ENCODE data around the gene PERM1.

Gene PERM1

DNA sequence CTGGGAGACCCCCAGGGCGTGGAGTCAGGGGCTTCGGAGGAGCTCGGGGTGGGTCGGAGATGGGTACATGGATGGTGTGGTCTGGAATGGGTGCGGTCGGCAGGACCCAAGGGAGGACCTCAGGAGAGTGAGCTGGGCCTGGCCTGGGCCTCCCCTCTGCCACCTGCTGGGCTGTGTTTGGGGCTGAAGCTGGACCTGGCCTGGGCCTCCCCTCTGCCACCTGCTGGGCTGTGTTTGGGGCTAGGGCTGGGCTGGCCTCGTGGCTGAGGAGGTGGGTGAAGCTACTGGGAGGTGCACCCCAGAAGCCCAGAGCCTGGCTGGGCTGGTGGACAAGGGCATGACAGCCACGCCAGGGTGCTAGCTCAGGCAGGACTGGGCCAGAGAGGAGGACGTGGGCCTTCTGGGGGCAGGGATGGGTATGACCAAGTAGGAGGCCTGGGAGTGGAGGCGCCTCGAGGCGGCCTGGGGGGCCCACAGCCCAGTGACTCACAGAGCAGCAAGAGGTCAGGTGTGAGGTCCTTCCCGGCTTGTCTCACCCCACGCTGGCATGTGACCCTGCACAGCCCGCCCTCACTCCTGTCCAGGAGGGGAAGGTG, 43.7 kb downstream of the PERM1 start:
- TF ChIP-seq, protein P1, sequence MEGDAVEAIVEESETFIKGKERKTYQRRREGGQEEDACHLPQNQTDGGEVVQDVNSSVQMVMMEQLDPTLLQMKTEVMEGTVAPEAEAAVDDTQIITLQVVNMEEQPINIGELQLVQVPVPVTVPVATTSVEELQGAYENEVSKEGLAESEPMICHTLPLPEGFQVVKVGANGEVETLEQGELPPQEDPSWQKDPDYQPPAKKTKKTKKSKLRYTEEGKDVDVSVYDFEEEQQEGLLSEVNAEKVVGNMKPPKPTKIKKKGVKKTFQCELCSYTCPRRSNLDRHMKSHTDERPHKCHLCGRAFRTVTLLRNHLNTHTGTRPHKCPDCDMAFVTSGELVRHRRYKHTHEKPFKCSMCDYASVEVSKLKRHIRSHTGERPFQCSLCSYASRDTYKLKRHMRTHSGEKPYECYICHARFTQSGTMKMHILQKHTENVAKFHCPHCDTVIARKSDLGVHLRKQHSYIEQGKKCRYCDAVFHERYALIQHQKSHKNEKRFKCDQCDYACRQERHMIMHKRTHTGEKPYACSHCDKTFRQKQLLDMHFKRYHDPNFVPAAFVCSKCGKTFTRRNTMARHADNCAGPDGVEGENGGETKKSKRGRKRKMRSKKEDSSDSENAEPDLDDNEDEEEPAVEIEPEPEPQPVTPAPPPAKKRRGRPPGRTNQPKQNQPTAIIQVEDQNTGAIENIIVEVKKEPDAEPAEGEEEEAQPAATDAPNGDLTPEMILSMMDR (IDR thresholded peaks at IDR 0.05; ENCODE audit: insufficient read depth, missing control alignments): peak; percentile 34
- FAIRE-seq: no peak
- DNase-seq (ENCODE audit: insufficient read length, low spot score): no peak

DNA sequence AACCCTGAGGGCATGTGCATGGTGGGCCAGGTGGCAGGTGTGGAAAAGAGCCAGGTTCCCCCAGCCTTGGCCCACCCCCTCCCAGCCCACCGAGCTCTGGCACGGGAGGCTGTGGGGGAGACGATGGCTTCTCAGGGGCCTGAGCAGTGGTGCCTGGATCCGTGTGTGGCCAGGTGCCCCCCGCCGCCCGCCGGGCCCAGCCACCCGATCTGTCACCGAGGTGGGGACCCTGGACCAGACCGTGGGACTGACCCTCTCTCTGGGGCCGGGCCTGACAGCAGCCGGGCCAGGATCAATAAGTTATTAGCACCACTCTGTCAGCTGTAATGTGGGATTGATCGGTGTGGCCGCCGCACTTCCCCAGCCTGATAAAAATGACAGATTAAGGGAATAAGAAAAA, 44.4 kb downstream of the PERM1 start:
- DNase-seq (ENCODE audit: insufficient read length, low spot score): no peak
- TF ChIP-seq, protein P1 (IDR thresholded peaks at IDR 0.05; ENCODE audit: insufficient read depth, missing control alignments): no peak
- no peak for FAIRE-seq

DNA sequence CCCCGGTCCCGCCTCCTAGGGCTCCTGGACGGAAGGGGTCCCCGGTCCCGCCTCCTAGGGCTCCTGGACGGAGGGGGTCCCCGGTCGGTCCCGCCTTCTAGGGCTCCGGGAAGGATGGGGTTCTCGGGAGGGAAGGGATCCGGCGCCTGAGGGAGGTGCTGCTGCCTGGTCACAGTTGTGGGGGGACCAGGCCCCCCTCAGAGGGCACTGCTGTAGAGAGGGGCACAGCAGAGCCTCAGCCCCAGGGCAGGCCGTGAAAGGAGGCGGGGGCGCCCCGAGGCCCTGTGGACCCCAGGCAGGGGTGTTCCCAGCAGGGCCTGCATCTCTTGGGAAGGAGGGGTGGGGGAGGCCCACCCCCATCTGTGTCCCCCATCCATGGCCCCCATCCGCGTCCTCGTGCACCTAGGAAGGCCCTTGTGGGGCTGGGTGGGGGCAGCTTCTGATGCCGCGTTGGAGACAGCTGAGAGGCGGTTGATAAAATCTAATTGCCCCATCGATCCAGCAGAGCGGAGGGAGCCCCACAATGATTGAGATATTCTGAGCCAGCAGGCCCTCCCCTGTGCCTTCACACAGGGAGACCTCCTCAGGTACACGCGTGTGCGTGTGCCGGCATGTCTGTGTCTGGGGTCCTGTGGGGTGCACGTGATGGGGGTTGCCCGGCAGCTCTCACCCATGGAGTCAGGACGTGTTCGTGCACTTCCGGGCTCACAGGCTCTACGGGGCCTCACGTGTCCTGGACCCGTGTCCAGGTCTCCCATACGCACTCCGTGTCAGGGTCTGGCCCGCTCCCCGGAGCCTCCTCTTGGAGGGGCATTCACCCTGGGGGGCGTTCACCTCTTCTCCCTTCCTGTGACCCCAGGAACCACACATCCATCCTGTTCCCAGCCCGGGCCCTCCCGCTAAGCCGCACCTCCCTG, 45.3 kb downstream of the PERM1 start:
- FAIRE-seq (no peak), DNase-seq (ENCODE audit: insufficient read length, low spot score) (no peak)
- TF ChIP-seq, protein P1 (IDR thresholded peaks at IDR 0.05; ENCODE audit: insufficient read depth, missing control alignments): no peak

DNA sequence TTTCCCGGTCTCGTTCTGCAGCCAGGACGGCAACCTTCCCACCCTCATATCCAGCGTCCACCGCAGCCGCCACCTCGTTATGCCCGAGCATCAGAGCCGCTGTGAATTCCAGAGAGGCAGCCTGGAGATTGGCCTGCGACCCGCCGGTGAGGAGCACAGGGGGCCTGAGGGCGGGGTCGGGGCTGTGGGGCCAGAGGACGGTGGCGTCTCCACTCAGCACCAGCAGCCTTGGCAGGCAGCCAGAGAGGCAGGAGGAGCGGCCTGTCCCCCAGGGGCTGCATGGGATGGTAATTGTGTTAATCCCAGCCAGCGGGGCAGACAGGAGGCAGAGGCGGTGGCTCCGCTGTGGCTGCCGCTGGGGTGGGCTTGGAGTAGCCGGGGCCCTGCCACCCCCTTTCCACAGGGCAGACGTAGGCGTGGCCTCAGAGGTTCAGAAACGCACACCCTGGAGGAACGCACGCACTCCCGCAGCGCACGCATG, 46.1 kb downstream of the PERM1 start:
- no peak for FAIRE-seq
- no peak for DNase-seq (ENCODE audit: insufficient read length, low spot score)
- TF ChIP-seq, protein P1 (IDR thresholded peaks at IDR 0.05; ENCODE audit: insufficient read depth, missing control alignments): no peak

DNA sequence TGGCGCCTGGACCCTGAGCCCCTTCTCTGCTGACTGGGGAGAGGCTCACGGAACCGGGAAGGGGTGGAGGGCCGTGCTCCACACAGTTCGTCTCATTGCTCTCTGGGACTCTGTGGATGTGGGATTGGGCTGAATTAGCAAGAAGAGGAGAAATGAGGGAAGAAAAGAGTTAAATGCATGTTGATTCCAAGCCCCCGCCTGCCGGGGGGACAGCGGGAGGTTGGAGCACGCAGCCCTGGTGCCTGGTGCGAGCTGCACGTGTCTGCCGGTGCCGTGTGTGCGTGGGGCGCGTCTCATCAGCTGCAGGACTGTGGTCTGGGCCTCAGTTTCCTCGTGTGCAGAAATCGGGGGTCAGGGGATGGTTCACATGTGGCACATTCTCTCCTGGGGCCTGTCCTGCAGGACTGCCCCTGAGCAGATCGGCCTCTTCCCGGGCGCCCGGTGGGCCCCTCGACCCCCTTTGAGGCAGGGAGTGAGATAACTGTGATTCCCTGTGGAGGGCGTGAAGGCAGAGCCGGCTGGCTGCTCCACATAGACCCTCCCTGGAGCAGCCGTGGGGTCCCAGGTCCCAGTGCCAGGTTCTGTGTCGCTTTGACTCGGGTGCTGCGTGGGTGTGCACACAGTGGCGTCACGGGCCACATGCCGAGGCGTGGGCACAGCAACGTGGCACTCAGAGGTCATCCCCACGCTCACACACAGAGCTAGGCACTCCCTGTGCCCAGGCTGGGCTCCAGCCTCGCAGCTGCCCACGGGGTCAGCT, 46.7 kb downstream of the PERM1 start:
- FAIRE-seq (no peak), DNase-seq (ENCODE audit: insufficient read length, low spot score) (no peak)
- TF ChIP-seq, protein P1 (IDR thresholded peaks at IDR 0.05; ENCODE audit: insufficient read depth, missing control alignments): no peak

DNA sequence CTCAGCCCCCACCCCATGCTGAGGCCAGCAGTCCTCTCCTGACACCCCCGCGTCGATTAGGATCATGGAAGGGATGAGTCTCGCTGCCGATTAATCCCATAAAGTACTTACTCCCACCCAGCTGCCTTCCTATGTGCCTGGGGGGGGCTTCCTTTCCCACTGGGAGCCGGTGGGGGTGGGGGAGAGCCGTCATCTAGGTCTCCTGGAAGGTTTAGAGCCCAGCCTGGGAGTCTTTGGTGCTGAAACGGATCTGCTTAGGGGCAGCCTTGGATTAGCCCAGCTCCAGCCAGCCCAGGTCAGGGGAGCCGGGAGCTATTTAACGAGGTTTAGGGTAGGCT, 48.3 kb downstream of the PERM1 start:
- peak; percentile 71 for DNase-seq (ENCODE audit: insufficient read length, low spot score)
- TF ChIP-seq, protein P1 (IDR thresholded peaks at IDR 0.05; ENCODE audit: insufficient read depth, missing control alignments): no peak

More for the DNA sequence above, 48.3 kb downstream of the PERM1 start:
- no peak for FAIRE-seq

Measured in D721Med (cell line).